ENCODE measurements around the gene XPA.

DNA sequence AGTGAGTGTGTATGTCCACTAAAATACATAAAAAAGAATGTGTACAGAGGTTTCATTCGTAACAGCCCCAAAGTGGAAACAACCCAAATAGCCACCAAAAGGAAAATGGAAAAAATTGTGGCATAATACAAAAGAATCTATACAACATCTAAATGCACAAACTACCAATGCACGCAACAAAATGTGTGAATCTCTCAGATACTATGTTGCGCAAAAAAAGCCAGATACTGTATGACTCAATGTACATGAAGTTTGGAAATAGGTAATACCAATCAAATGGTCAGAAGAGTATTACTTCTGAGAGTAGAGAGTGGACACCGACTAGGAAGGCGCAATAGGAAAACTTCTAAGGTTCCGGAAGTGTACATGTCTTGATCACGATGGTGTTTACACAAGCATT lies 2.4 kb downstream of the XPA start:
- TF ChIP-seq RNF2 (IDR thresholded peaks at IDR 0.05; ENCODE audit: borderline replicate concordance, low read depth, low read length, missing control alignments, poor library complexity, severe bottlenecking) (no peak), POLR2AphosphoS5 (IDR thresholded peaks at IDR 0.05; ENCODE audit: low read depth, low read length) (no peak), JUN (IDR thresholded peaks at IDR 0.05; ENCODE audit: low read depth, low read length) (no peak), RAD21 (IDR thresholded peaks at IDR 0.05 in 1 of 2, conservative IDR thresholded peaks at IDR 0.05 in 1 of 2; ENCODE audit: low read depth in 2 of 2, low read length in 2 of 2) (no peak), JUND (IDR thresholded peaks at IDR 0.05; ENCODE audit: low read length) (no peak), TAF1 (IDR thresholded peaks at IDR 0.05; ENCODE audit: low read depth, low read length) (no peak), BCL11A (IDR thresholded peaks at IDR 0.05; ENCODE audit: low read depth in 2 of 2, low read length in 2 of 2) (no peak), SIN3A (conservative IDR thresholded peaks at IDR 0.05 in 1 of 2, IDR thresholded peaks at IDR 0.05 in 1 of 2; ENCODE audit: low read depth in 1 of 2, low read length in 2 of 2) (no peak), EZH2 (IDR thresholded peaks at IDR 0.05; ENCODE audit: low read depth, low read length, severe bottlenecking) (no peak)
- TF ChIP-seq, protein P1, sequence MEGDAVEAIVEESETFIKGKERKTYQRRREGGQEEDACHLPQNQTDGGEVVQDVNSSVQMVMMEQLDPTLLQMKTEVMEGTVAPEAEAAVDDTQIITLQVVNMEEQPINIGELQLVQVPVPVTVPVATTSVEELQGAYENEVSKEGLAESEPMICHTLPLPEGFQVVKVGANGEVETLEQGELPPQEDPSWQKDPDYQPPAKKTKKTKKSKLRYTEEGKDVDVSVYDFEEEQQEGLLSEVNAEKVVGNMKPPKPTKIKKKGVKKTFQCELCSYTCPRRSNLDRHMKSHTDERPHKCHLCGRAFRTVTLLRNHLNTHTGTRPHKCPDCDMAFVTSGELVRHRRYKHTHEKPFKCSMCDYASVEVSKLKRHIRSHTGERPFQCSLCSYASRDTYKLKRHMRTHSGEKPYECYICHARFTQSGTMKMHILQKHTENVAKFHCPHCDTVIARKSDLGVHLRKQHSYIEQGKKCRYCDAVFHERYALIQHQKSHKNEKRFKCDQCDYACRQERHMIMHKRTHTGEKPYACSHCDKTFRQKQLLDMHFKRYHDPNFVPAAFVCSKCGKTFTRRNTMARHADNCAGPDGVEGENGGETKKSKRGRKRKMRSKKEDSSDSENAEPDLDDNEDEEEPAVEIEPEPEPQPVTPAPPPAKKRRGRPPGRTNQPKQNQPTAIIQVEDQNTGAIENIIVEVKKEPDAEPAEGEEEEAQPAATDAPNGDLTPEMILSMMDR (IDR thresholded peaks at IDR 0.05; ENCODE audit: control extremely low read depth in 1 of 3, insufficient read depth in 1 of 3, low read depth in 1 of 3, low read length in 3 of 3): no peak
